ENCODE results near the gene CDX1.
"Not testable (repeated sequence)": the region's sequence is repeated elsewhere in the genome, so short reads cannot be mapped to it uniquely, and the experiment has no call there.

The CDX1 gene

GRCh38 chr5:150210644-150211043 lies 44.1 kb downstream of the CDX1 start:
- DNase-seq, result no peak

DNA sequence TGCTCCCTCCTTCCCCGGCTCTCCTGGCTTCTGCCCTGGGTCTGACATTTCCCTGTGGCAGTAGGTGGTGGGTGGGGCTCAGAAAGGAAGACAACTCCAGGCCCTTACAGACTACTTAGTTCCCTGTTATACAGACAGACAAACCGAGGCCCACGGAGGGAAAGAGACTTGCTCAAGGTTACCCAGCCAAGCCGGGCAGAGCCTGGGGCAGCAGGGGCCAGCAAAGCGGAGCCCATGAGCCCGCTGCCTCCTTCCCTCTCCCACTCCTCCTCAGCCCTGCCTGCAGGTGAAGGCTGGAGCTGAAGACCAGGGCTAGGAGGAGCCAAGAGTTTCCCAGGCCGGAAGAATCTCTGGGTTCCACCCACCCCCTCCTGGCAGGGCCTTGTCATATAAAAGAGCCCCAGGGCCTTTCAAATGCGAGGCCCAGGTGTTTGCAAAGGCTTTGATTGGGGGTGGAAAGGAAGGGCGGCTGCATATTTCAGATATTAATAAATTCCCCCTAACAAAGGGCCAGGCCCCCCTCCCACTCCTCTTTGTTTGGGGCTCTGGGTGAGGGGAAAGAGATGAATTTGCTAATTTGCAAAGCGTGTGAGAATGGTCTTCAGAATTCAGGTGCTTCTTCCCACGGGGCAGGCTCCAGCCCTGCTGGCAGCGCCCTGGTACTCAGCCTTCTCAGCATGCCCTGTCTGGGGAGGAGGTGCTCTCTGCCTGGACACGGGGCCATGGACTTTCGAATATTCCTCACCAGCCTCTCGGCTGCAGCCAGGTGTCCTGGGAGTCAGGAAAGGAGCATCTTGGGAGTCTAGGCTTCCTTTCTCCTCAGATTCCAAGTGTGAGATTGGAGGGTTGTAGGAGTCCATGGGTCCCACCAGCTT lies 44.8 kb downstream of the CDX1 start:
- no peak for DNase-seq

DNA sequence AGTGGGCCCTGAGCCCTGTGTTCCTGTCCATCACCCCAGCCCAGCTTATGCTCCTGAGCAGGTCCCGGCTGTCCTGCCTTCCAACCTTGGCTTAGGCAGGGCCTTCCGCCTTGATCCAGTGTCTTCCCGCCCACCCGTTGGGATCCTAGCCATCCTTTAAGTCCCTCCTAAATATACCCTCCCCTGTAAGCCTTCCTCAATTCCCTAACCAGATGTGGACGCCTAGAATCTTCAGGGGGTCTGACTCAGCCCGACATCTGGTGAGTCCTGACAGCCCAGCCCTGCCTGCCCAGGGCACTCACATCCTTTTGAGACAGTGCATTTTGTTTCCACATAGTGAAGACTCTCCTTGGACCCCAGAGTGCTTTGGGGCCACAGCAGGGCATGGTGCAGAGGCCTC lies 47.0 kb downstream of the CDX1 start:
- no peak for DNase-seq

DNA sequence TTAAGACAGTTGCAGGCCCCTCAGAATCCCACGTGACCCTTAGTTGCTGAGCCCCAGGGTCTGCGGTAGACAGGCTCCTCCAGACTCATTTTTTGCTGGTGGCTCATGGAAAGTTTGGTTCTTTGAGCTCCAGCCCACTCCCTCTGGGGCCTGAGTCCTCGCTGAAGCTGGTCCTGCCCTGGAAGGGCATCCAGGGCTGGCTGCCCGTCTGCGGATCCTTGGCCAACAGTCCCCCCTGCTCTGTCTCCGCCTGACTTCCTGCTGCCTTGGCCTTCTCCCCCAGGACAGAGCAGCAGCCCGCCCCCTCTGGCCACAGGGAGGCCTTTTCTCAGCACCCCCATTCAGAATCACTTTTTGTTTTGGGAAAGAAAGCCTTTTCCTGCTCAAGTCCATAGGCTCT lies 47.7 kb downstream of the CDX1 start:
- no peak for DNase-seq

- no peak for DNase-seq
Measured at GRCh38 chr5:150215979-150216944, 49.7 kb downstream of the CDX1 start.

- no peak for DNase-seq
Measured at GRCh38 chr5:150217038-150217437, 50.5 kb downstream of the CDX1 start.

- DNase-seq, result peak; percentile 4
Measured at GRCh38 chr5:150217873-150218692, 51.5 kb downstream of the CDX1 start.

- no peak for DNase-seq
Measured at GRCh38 chr5:150218693-150219035, 52.1 kb downstream of the CDX1 start.

- DNase-seq, result no peak
Measured at GRCh38 chr5:150219142-150219541, 52.6 kb downstream of the CDX1 start.

- DNase-seq, result no peak
Measured at GRCh38 chr5:150219861-150220260, 53.3 kb downstream of the CDX1 start.

- no peak for DNase-seq
Measured at GRCh38 chr5:150221471-150221870, 54.9 kb downstream of the CDX1 start.

GRCh38 chr5:150222906-150223305 lies 56.3 kb downstream of the CDX1 start:
- no peak for DNase-seq

DNA sequence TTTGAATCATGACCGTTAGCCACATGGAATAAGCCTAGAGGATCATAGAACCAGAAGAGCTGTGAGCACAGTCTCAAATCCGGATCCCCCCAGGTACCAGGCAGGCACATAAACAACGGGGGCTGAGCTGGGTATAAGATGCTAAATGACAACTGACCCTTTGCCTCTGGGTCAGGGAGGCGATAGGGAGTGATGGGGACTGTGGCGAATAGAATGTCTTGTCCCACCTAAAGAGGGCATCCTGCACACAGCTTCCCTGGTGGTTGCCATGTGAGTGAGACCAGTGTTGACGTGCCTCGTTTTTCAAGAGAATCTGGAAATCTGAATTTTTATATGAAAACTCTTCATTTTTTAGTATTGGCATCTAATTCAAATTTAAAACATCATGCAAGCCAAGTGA lies 56.9 kb downstream of the CDX1 start:
- no peak for DNase-seq

- no peak for DNase-seq
Measured at GRCh38 chr5:150224483-150225027, 58.0 kb downstream of the CDX1 start.

GRCh38 chr5:150227036-150227435 lies 60.5 kb downstream of the CDX1 start:
- DNase-seq, result no peak

GRCh38 chr5:150227606-150228273 lies 61.2 kb downstream of the CDX1 start:
- no peak for DNase-seq

GRCh38 chr5:150229571-150229970 lies 63.0 kb downstream of the CDX1 start:
- no peak for DNase-seq

DNA sequence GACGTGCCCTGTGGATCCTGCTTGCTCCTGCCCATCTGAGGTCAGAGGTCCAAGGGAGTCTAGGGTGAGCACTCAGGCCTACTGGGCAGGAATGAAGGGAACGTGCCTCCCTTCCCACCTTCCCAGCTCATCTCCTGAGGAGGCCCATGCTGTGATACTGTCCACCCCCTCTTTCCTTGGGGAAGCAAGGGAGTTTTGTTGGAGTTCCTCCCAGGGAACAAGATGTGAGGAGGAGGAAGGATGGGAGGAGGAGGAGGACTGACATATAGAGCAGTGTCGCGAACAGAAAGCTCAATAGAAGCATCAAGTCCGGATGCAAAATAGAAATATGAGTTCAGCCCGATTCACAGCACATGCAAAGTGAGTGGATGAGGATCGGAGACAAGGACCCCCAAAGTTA lies 64.3 kb downstream of the CDX1 start:
- no peak for DNase-seq

DNA sequence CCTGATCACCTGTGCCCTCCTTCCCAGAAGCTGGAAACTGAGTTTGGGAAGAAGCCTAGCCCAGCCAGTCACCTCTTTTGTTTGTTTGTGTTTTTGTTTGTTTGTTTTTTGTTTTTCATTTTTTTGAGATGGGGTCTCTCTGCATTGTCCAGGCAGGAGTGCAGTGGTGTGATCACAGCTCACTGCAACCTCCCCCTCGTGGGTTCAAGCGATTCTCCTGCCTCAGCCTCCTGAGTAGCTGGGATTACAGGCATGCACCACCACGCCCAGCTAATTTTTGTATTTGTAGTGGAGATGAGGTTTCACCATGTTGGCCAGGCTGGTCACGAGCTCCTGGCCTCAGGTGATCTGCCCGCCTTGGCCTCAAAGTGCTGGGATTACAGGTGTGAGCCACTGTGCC lies 67.1 kb downstream of the CDX1 start:
- not testable (repeated sequence) for DNase-seq

Data from NCI-H524 treated with DMSO at 0.1 percent for 48 hours (cell line).